GM23338 (cell line): ENCODE data around the gene ZNF335.

Experiments used
- CREB1 ChIP-seq: fragments of 250-450 bp; sonication (Bioruptor Pico); IDR thresholded peaks from 2 replicates; pipeline ENCODE4 v1.5.0; 2020; ENCODE audit warnings: low read depth, mild to moderate bottlenecking, moderate library complexity
- EZH2 ChIP-seq: fragments of 200-600 bp; sonication (generic); IDR thresholded peaks from one replicate; pipeline ENCODE4 v1.8.0; 2017; ENCODE audit warnings: antibody characterized with exemption, mild to moderate bottlenecking, low read depth; ENCODE audit not compliant: unreplicated experiment
- EZH2phosphoT487 ChIP-seq: fragments of 200-600 bp; sonication (generic); IDR thresholded peaks from one replicate; pipeline ENCODE4 v1.8.1; 2018; ENCODE audit warnings: antibody characterized with exemption; ENCODE audit not compliant: unreplicated experiment
- POLR2AphosphoS5 ChIP-seq: IDR thresholded peaks from 2 replicates; pipeline ENCODE4 v1.6.1; 2016; ENCODE audit warnings: antibody characterized with exemption, low read depth
- ZNF114 ChIP-seq: fragments of 250-450 bp; sonication (Bioruptor Pico); IDR thresholded peaks from 2 replicates; pipeline ENCODE4 v1.5.0; 2020; ENCODE audit warnings: mild to moderate bottlenecking, moderate library complexity
- ZNF331 ChIP-seq: fragments of 250-450 bp; sonication (Bioruptor Pico); IDR thresholded peaks from 2 replicates; pipeline ENCODE4 v1.5.0; 2020; ENCODE audit warnings: low read depth, mild to moderate bottlenecking, moderate library complexity
- TF ChIP-seq, protein P1 (sequence below), 2 experiments: fragments of 200-600 bp in 1 of 2; sonication (generic) in 1 of 2; conservative IDR thresholded peaks; 2 replicates each; pipeline versions ENCODE4 v1.5.1 to v1.6.1; 2016 to 2017; ENCODE audit warnings: antibody characterized with exemption in 2 of 2, low read depth in 2 of 2, mild to moderate bottlenecking in 2 of 2, moderate library complexity in 1 of 2
- TF ChIP-seq, protein P2 (sequence below): IDR thresholded peaks from one replicate; pipeline ENCODE4 v1.6.1; 2018; ENCODE audit warnings: antibody characterized with exemption; ENCODE audit not compliant: unreplicated experiment
- TF ChIP-seq, protein P3 (sequence below): IDR thresholded peaks from 2 replicates; pipeline ENCODE4 v1.6.1; 2016; ENCODE audit warnings: antibody characterized with exemption

DNA sequence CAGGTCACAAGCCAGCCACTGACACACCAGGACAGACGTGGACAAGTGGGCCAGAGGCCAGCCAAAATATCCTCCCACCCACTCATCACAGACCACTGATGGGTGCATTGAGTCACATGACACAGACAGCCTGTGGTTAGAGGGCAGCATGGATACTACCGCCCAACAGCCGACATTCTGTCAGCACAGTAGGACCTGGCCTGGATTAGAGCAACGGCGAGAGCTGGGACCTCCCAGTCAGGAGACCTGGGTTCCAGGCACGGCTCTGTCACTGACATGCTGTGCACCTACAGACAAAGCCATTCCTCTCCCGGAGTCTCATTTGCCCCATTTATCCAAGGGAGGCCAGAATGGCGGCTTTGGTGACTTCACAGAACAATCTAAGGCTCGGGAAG lies 8.0 kb downstream of the ZNF335 start:
- TF ChIP-seq, protein P1, sequence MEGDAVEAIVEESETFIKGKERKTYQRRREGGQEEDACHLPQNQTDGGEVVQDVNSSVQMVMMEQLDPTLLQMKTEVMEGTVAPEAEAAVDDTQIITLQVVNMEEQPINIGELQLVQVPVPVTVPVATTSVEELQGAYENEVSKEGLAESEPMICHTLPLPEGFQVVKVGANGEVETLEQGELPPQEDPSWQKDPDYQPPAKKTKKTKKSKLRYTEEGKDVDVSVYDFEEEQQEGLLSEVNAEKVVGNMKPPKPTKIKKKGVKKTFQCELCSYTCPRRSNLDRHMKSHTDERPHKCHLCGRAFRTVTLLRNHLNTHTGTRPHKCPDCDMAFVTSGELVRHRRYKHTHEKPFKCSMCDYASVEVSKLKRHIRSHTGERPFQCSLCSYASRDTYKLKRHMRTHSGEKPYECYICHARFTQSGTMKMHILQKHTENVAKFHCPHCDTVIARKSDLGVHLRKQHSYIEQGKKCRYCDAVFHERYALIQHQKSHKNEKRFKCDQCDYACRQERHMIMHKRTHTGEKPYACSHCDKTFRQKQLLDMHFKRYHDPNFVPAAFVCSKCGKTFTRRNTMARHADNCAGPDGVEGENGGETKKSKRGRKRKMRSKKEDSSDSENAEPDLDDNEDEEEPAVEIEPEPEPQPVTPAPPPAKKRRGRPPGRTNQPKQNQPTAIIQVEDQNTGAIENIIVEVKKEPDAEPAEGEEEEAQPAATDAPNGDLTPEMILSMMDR (conservative IDR thresholded peaks at IDR 0.05; ENCODE audit: low read depth in 2 of 2), result no peak
- TF ChIP-seq, protein P2, sequence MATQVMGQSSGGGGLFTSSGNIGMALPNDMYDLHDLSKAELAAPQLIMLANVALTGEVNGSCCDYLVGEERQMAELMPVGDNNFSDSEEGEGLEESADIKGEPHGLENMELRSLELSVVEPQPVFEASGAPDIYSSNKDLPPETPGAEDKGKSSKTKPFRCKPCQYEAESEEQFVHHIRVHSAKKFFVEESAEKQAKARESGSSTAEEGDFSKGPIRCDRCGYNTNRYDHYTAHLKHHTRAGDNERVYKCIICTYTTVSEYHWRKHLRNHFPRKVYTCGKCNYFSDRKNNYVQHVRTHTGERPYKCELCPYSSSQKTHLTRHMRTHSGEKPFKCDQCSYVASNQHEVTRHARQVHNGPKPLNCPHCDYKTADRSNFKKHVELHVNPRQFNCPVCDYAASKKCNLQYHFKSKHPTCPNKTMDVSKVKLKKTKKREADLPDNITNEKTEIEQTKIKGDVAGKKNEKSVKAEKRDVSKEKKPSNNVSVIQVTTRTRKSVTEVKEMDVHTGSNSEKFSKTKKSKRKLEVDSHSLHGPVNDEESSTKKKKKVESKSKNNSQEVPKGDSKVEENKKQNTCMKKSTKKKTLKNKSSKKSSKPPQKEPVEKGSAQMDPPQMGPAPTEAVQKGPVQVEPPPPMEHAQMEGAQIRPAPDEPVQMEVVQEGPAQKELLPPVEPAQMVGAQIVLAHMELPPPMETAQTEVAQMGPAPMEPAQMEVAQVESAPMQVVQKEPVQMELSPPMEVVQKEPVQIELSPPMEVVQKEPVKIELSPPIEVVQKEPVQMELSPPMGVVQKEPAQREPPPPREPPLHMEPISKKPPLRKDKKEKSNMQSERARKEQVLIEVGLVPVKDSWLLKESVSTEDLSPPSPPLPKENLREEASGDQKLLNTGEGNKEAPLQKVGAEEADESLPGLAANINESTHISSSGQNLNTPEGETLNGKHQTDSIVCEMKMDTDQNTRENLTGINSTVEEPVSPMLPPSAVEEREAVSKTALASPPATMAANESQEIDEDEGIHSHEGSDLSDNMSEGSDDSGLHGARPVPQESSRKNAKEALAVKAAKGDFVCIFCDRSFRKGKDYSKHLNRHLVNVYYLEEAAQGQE, result no peak
- TF ChIP-seq CREB1 (CRISPR knock-in tag) (no peak), EZH2phosphoT487 (no peak), ZNF331 (CRISPR knock-in tag) (no peak), EZH2 (no peak), POLR2AphosphoS5 (no peak), ZNF114 (CRISPR knock-in tag) (no peak)
- TF ChIP-seq, protein P3, sequence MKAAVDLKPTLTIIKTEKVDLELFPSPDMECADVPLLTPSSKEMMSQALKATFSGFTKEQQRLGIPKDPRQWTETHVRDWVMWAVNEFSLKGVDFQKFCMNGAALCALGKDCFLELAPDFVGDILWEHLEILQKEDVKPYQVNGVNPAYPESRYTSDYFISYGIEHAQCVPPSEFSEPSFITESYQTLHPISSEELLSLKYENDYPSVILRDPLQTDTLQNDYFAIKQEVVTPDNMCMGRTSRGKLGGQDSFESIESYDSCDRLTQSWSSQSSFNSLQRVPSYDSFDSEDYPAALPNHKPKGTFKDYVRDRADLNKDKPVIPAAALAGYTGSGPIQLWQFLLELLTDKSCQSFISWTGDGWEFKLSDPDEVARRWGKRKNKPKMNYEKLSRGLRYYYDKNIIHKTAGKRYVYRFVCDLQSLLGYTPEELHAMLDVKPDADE, result no peak
